ENCODE measurements around the gene SLC4A5. TPM values are rescaled to one million over a fixed set of nuclear protein-coding genes. Genes with fewer than 3 reads are reported as not detected.

Gene SLC4A5
- total RNA-seq, 1 donor: 0.36 TPM

- Histone ChIP-seq H4K20me1 (ENCODE audit: insufficient read depth, low read length) (no peaks in the 10 kb centered on the region), H3K79me2 (ENCODE audit: insufficient read depth, low read length) (no peaks in the 10 kb centered on the region), H3K27ac (ENCODE audit: low read depth, low read length) (no peak overlapping the region), H3K36me3 (ENCODE audit: insufficient read depth, low read length) (no peaks in the 10 kb centered on the region), H3K9me3 (ENCODE audit: low read depth, low read length) (no peaks in the 10 kb centered on the region), H2AFZ (ENCODE audit: low read length) (no peak overlapping the region), H3K4me3 (ENCODE audit: insufficient read depth, low read length) (no peak overlapping the region), H3K4me1 (ENCODE audit: insufficient read depth, low read length) (no peaks in the 10 kb centered on the region), H3K27me3 (ENCODE audit: insufficient read depth, low read length) (peaks cover 3% of the 10 kb centered on the region), H3K4me2 (ENCODE audit: insufficient read depth, low read length) (no peak overlapping the region)
- TF ChIP-seq CTCF (IDR thresholded peaks at IDR 0.05; ENCODE audit: extremely low read depth, low read depth, low read length): no peak
- no peak for DNase-seq (ENCODE audit: insufficient read length, low spot score, missing footprints)
Observed at GRCh38 chr2:74297391-74297790, 45.8 kb downstream of the SLC4A5 start.

GRCh38 chr2:74293191-74293991 lies 49.8 kb downstream of the SLC4A5 start:
- peaks cover 10% of the 10 kb centered on the region for H3K27me3 ChIP-seq (ENCODE audit: insufficient read depth, low read length)
- no peaks in the 10 kb centered on the region for H4K20me1 ChIP-seq (ENCODE audit: insufficient read depth, low read length)
- TF ChIP-seq CTCF (IDR thresholded peaks at IDR 0.05; ENCODE audit: extremely low read depth, low read depth, low read length): no peak
- H3K4me1 ChIP-seq (ENCODE audit: insufficient read depth, low read length): no peaks in the 10 kb centered on the region
- H3K4me2 ChIP-seq (ENCODE audit: insufficient read depth, low read length): no peak overlapping the region
- no peaks in the 10 kb centered on the region for H3K79me2 ChIP-seq (ENCODE audit: insufficient read depth, low read length)
- no peak for DNase-seq (ENCODE audit: insufficient read length, low spot score, missing footprints)
- no peak overlapping the region for H3K27ac ChIP-seq (ENCODE audit: low read depth, low read length)
- no peak overlapping the region for H3K4me3 ChIP-seq (ENCODE audit: insufficient read depth, low read length)
- H3K36me3 ChIP-seq (ENCODE audit: insufficient read depth, low read length): no peaks in the 10 kb centered on the region
- H2AFZ ChIP-seq (ENCODE audit: low read length): no peak overlapping the region
- no peaks in the 10 kb centered on the region for H3K9me3 ChIP-seq (ENCODE audit: low read depth, low read length)

DNA sequence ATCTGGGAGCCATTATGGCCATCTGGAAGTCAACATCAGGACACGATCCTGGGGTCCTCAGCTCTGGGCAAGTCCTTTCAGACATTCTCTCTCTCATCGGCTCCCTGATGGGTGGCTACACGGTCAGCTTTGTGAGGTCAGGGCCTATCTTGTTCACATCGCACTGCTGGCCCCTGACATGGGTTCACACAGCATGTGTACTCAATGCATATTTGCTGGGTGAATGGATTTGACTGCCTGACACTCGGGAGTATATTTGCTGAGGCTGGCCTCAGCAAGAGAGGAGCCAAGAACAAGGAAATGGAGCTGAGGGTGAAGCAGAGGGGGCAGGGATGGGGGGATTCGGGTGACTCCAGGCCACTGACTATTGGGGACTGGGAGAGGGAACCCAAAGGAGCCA lies 50.5 kb downstream of the SLC4A5 start:
- no peaks in the 10 kb centered on the region for H3K36me3 ChIP-seq (ENCODE audit: insufficient read depth, low read length)
- no peak for DNase-seq (ENCODE audit: insufficient read length, low spot score, missing footprints)
- no peaks in the 10 kb centered on the region for H3K4me1 ChIP-seq (ENCODE audit: insufficient read depth, low read length)
- no peak overlapping the region for H3K27ac ChIP-seq (ENCODE audit: low read depth, low read length)
- no peak overlapping the region for H3K4me2 ChIP-seq (ENCODE audit: insufficient read depth, low read length)
- peaks cover 10% of the 10 kb centered on the region for H3K27me3 ChIP-seq (ENCODE audit: insufficient read depth, low read length)
- no peaks in the 10 kb centered on the region for H4K20me1 ChIP-seq (ENCODE audit: insufficient read depth, low read length)
- TF ChIP-seq CTCF (IDR thresholded peaks at IDR 0.05; ENCODE audit: extremely low read depth, low read depth, low read length): no peak
- H2AFZ ChIP-seq (ENCODE audit: low read length): no peak overlapping the region
- H3K9me3 ChIP-seq (ENCODE audit: low read depth, low read length): no peaks in the 10 kb centered on the region
- H3K4me3 ChIP-seq (ENCODE audit: insufficient read depth, low read length): no peak overlapping the region
- H3K79me2 ChIP-seq (ENCODE audit: insufficient read depth, low read length): no peaks in the 10 kb centered on the region

GRCh38 chr2:74291886-74292621 lies 51.2 kb downstream of the SLC4A5 start:
- Histone ChIP-seq H3K9me3 (ENCODE audit: low read depth, low read length) (no peaks in the 10 kb centered on the region), H3K36me3 (ENCODE audit: insufficient read depth, low read length) (no peaks in the 10 kb centered on the region), H3K27me3 (ENCODE audit: insufficient read depth, low read length) (peaks cover 6% of the 10 kb centered on the region), H2AFZ (ENCODE audit: low read length) (no peak overlapping the region), H3K27ac (ENCODE audit: low read depth, low read length) (no peak overlapping the region), H3K4me1 (ENCODE audit: insufficient read depth, low read length) (no peaks in the 10 kb centered on the region), H4K20me1 (ENCODE audit: insufficient read depth, low read length) (no peaks in the 10 kb centered on the region), H3K79me2 (ENCODE audit: insufficient read depth, low read length) (no peaks in the 10 kb centered on the region), H3K4me2 (ENCODE audit: insufficient read depth, low read length) (no peak overlapping the region), H3K4me3 (ENCODE audit: insufficient read depth, low read length) (no peak overlapping the region)
- DNase-seq (ENCODE audit: insufficient read length, low spot score, missing footprints): no peak
- TF ChIP-seq CTCF (IDR thresholded peaks at IDR 0.05; ENCODE audit: extremely low read depth, low read depth, low read length): no peak

Measured in osteoblast (primary cell).